ENCODE results near the gene CHI3L2.

Gene CHI3L2

GRCh38 chr1:111256988-111257658 is 29.6 kb downstream of the CHI3L2 start:
- DNase-seq = no peak

GRCh38 chr1:111267801-111268508 is 40.4 kb downstream of the CHI3L2 start:
- DNase-seq = no peak

GRCh38 chr1:111269825-111270406 is 42.4 kb downstream of the CHI3L2 start:
- no peak for DNase-seq

- no peak for DNase-seq
These were observed 43.4 kb downstream of the CHI3L2 start for GRCh38 chr1:111270771-111271463.

- DNase-seq = no peak
These were observed 43.9 kb downstream of the CHI3L2 start for GRCh38 chr1:111271464-111271801.

GRCh38 chr1:111272081-111272480 is 44.6 kb downstream of the CHI3L2 start:
- DNase-seq = no peak

GRCh38 chr1:111274653-111275052 is 47.1 kb downstream of the CHI3L2 start:
- no peak for DNase-seq

- DNase-seq = no peak
These were observed 47.6 kb downstream of the CHI3L2 start for GRCh38 chr1:111275079-111275478.

- DNase-seq = no peak
These were observed 48.4 kb downstream of the CHI3L2 start for GRCh38 chr1:111275780-111276433.

GRCh38 chr1:111279144-111279543 is 51.6 kb downstream of the CHI3L2 start:
- no peak for DNase-seq

- DNase-seq = no peak
These were observed 52.8 kb downstream of the CHI3L2 start for GRCh38 chr1:111280267-111280666.

GRCh38 chr1:111281411-111281810 is 53.9 kb downstream of the CHI3L2 start:
- no peak for DNase-seq

GRCh38 chr1:111283838-111284237 is 56.3 kb downstream of the CHI3L2 start:
- DNase-seq = no peak

GRCh38 chr1:111285879-111286278 is 58.4 kb downstream of the CHI3L2 start:
- no peak for DNase-seq

- no peak for DNase-seq
These were observed 59.4 kb downstream of the CHI3L2 start for GRCh38 chr1:111286912-111287311.

- DNase-seq = no peak
These were observed 61.9 kb downstream of the CHI3L2 start for GRCh38 chr1:111289371-111289770.

GRCh38 chr1:111290104-111290503 is 62.6 kb downstream of the CHI3L2 start:
- DNase-seq = no peak

GRCh38 chr1:111290630-111291029 is 63.1 kb downstream of the CHI3L2 start, which contains the start of gene CHIA:
TSS of gene CHIA (plus strand) at chr1:111290851. CDS start at chr1:111310468, 19,617 bp downstream.
- no peak for DNase-seq
